ENCODE measurements around the gene FAM3A. TPM values are rescaled to one million over a fixed set of nuclear protein-coding genes. Genes with fewer than 3 reads are reported as not detected.
A peak's percentile ranks its signal among the peaks of the same experiment; 100 is the strongest.

The FAM3A gene
- total RNA-seq, 2 experiments from 2014 or later: 16.4 to 21.9 TPM

DNA sequence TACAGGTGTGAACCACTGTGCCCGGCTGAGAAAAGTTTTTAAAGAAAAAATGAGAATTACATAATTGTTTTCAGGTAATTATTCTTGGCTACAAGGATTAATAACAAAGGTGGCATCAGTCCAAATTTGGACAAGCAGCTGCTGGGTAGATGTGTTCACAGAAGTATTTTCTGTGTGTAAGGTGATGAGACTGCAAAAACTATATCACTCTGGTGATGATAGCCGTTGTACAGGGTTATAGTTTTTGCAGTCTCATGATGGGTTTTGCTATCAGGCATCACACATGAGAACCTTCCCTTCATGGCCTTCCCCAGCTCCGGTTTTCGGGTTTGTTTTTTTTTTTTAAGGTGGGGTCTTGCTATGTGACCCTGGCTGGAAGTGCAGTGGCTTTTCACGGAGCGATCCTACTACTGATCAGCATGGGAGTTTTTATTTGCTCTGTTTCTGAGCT is 20.5 kb downstream of the FAM3A start:
- Histone ChIP-seq H3K4me2 (ENCODE audit: low read length) (no peak overlapping the region), H3K9me3 (ENCODE audit: low read length) (no peaks in the 10 kb centered on the region), H3K9me2 (ENCODE audit: insufficient read depth, low read length) (no peaks in the 10 kb centered on the region), H2AFZ (ENCODE audit: low read length) (no peak overlapping the region), H3K4me3 (ENCODE audit: low read depth, low read length, poor library complexity, severe bottlenecking) (no peak overlapping the region), H3K36me3 (ENCODE audit: insufficient read depth, low read length) (no peaks in the 10 kb centered on the region), H4K20me1 (ENCODE audit: insufficient read depth, low read length) (no peaks in the 10 kb centered on the region), H3K79me2 (ENCODE audit: insufficient read depth, low read depth, low read length) (no peaks in the 10 kb centered on the region), H3K4me1 (ENCODE audit: insufficient read depth, low read length, poor library complexity, severe bottlenecking) (peaks cover 5% of the 10 kb centered on the region), H3K27ac (ENCODE audit: low read depth, low read length, poor library complexity, severe bottlenecking) (no peak overlapping the region)
- intact Hi-C loops (cut with micrococcal nuclease; ENCODE audit: unreplicated experiment): no loop called here
- no peak for TF ChIP-seq EZH2phosphoT487 (IDR thresholded peaks at IDR 0.05; ENCODE audit: borderline replicate concordance, low read depth, low read length)
- TF ChIP-seq, protein P1, sequence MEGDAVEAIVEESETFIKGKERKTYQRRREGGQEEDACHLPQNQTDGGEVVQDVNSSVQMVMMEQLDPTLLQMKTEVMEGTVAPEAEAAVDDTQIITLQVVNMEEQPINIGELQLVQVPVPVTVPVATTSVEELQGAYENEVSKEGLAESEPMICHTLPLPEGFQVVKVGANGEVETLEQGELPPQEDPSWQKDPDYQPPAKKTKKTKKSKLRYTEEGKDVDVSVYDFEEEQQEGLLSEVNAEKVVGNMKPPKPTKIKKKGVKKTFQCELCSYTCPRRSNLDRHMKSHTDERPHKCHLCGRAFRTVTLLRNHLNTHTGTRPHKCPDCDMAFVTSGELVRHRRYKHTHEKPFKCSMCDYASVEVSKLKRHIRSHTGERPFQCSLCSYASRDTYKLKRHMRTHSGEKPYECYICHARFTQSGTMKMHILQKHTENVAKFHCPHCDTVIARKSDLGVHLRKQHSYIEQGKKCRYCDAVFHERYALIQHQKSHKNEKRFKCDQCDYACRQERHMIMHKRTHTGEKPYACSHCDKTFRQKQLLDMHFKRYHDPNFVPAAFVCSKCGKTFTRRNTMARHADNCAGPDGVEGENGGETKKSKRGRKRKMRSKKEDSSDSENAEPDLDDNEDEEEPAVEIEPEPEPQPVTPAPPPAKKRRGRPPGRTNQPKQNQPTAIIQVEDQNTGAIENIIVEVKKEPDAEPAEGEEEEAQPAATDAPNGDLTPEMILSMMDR (conservative IDR thresholded peaks at IDR 0.05; ENCODE audit: low read length): no peak
- CTCF ChIA-PET (ENCODE audit: unreplicated experiment): no interaction called here
- POLR2A ChIA-PET: no interaction called here
- no peak for DNase-seq (ENCODE audit: low spot score)
- BruUV-seq (replicated peaks): no TSS peak

DNA sequence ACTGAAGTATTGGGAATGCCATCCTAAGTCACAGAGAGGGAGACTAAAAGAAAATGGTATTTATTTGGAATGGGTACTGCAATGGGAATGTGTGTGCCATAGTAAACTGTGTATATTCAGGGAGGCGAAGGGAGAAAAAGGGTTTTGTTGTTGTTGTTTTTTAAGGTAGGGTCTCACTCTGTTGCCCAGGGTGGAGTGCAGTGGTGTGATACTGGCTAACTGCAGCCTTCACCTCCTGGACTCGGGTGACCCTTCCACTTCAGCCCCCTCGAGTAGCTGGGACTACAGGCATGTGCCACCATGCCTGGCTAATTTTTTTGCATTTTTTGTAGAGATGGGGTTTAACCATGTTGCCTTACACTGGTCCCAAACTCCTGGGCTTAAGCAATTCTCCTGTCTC is 21.3 kb downstream of the FAM3A start:
- Histone ChIP-seq H3K27ac (ENCODE audit: low read depth, low read length, poor library complexity, severe bottlenecking) (no peak overlapping the region), H3K4me1 (ENCODE audit: insufficient read depth, low read length, poor library complexity, severe bottlenecking) (peaks cover 5% of the 10 kb centered on the region), H3K9me3 (ENCODE audit: low read length) (no peaks in the 10 kb centered on the region), H3K36me3 (ENCODE audit: insufficient read depth, low read length) (no peaks in the 10 kb centered on the region), H4K20me1 (ENCODE audit: insufficient read depth, low read length) (no peaks in the 10 kb centered on the region), H3K79me2 (ENCODE audit: insufficient read depth, low read depth, low read length) (no peaks in the 10 kb centered on the region), H3K4me3 (ENCODE audit: low read depth, low read length, poor library complexity, severe bottlenecking) (no peak overlapping the region), H2AFZ (ENCODE audit: low read length) (no peak overlapping the region), H3K4me2 (ENCODE audit: low read length) (no peak overlapping the region), H3K9me2 (ENCODE audit: insufficient read depth, low read length) (no peaks in the 10 kb centered on the region)
- no peak for DNase-seq (ENCODE audit: low spot score)
- intact Hi-C loops (cut with micrococcal nuclease; ENCODE audit: unreplicated experiment): loop anchor here (5.0 kb wide), 1 partner anchor 67 kb away; the partner anchor contains the start of gene ATP6AP1
- no TSS peak for BruUV-seq (replicated peaks)
- CTCF ChIA-PET (ENCODE audit: unreplicated experiment): no interaction called here
- POLR2A ChIA-PET: no interaction called here
- TF ChIP-seq EZH2phosphoT487 (IDR thresholded peaks at IDR 0.05; ENCODE audit: borderline replicate concordance, low read depth, low read length): no peak
- TF ChIP-seq, protein P1 (conservative IDR thresholded peaks at IDR 0.05; ENCODE audit: low read length): no peak

DNA sequence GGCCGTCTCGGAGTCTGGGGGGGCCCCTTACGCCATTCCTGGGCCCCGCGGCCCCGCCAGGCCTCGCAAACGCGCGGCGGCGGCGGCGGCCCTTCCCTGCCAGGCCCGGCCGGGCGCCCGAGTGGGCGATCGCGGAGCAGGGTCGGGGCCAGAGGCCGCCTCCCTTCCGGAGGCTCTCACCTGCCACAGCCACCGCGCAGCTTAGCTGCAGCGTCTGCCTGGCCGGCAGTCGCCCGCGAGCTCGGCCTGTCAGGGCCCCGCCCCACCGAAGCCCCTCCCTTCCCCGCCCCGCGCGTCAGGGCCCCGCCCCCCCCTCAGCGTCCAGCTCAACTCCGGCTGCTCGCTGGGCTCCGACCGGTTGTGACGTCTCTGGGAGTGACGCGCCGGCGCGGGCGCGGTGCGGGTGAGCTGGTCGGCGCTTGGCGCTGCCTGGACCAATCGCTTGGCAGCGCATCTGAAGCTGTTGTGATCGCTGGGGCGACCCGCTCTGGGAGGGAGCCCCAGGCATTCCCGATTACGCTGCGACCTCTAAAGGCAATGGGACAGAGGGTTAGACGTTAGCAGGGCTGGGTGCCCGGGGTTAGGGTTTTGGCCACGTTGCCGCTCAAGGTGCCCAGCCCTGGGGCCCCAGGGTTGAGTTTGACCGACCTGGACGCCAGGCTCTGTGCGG is 25.5 kb downstream of the FAM3A start, which contains the start of gene SLC10A3:
Gene SLC10A3, minus strand, starts transcription at position 216 of the 670 bp plus-strand sequence. CDS start 1,689 bp downstream, outside the sequence.
- peak within 1 kb of the TSS; percentile 83; the same call in 1 of the 2 replicates for H2AFZ ChIP-seq (ENCODE audit: low read length)
- no TSS peak for BruUV-seq (replicated peaks)

More for the DNA sequence above, 25.5 kb downstream of the FAM3A start, which contains the start of gene SLC10A3:
- TF ChIP-seq EZH2phosphoT487 (IDR thresholded peaks at IDR 0.05; ENCODE audit: borderline replicate concordance, low read depth, low read length): no peak
- TF ChIP-seq, protein P1 (conservative IDR thresholded peaks at IDR 0.05; ENCODE audit: low read length): peak; percentile 48; the same call in 1 of the 2 replicates
- H4K20me1 ChIP-seq (ENCODE audit: insufficient read depth, low read length): no peaks in the 10 kb centered on the region
- peak within 1 kb of the TSS; percentile 64 for H3K27ac ChIP-seq (ENCODE audit: low read depth, low read length, poor library complexity, severe bottlenecking)
- no peaks in the 10 kb centered on the region for H3K9me3 ChIP-seq (ENCODE audit: low read length)
- H3K36me3 ChIP-seq (ENCODE audit: insufficient read depth, low read length): peaks cover 5% of the 10 kb centered on the region; the same call in 1 of the 2 replicates
- DNase-seq (ENCODE audit: low spot score): peak; percentile 94
- ChIA-PET POLR2A (interaction anchor here (0.5 to 2.8 kb wide), 10 partner anchors 9 to 169 kb away, joined by 4 to 26 read pairs (median 6); partner anchors contain the start of gene ATP6AP1), CTCF (ENCODE audit: unreplicated experiment) (interaction anchor here (0.6 to 1.0 kb wide), 4 partner anchors 9 to 56 kb away, joined by 3 to 4 read pairs (median 3); partner anchors contain the start of gene G6PD)
- no peaks in the 10 kb centered on the region for H3K9me2 ChIP-seq (ENCODE audit: insufficient read depth, low read length)
- H3K4me1 ChIP-seq (ENCODE audit: insufficient read depth, low read length, poor library complexity, severe bottlenecking): peaks cover 20% of the 10 kb centered on the region
- peak within 1 kb of the TSS; percentile 79 for H3K4me3 ChIP-seq (ENCODE audit: low read depth, low read length, poor library complexity, severe bottlenecking)
- peaks cover 7% of the 10 kb centered on the region; the same call in 1 of the 2 replicates for H3K79me2 ChIP-seq (ENCODE audit: insufficient read depth, low read depth, low read length)
- peak within 1 kb of the TSS; percentile 98 for H3K4me2 ChIP-seq (ENCODE audit: low read length)
- intact Hi-C loops (cut with micrococcal nuclease; ENCODE audit: unreplicated experiment): loop anchor here (5.0 kb wide), 1 partner anchor 63 kb away; the partner anchor contains the start of gene ATP6AP1
